GM13976 (cell line): ENCODE results near the gene EXOSC2.
A peak's percentile ranks its signal among the peaks of the same experiment; 100 is the strongest.

Source experiments
- DNase-seq: peaks from one replicate; pipeline ENCODE4 v3.0.0; 2012; ENCODE audit warnings: low spot score
- CTCF ChIP-seq: IDR thresholded peaks from 2 replicates; pipeline ENCODE4 v1.5.1; 2012; ENCODE audit warnings: borderline replicate concordance, mild to moderate bottlenecking; ENCODE audit not compliant: insufficient read depth; ENCODE audit errors: extremely low read depth, missing control alignments, control extremely low read depth
- in situ Hi-C: fragments of 300-500 bp; cut with MboI; formaldehyde crosslinking; loops from one replicate; pipeline ENCODE4 v1.12.0; 2022; ENCODE audit warnings: low sequenced_read_pairs, mixed read lengths, inconsistent platforms; ENCODE audit not compliant: unreplicated experiment

The EXOSC2 gene

GRCh38 chr9:130712564-130713285, 19.1 kb downstream of the EXOSC2 start:
- TF ChIP-seq CTCF = no peak
- in situ Hi-C loops = no loop called here
- DNase-seq = peak; percentile 98

GRCh38 chr9:130713286-130713960, 19.8 kb downstream of the EXOSC2 start:
- no peak for DNase-seq
- in situ Hi-C loops = no loop called here
- TF ChIP-seq CTCF = no peak

- in situ Hi-C loops = no loop called here
- no peak for DNase-seq
- TF ChIP-seq CTCF = no peak
Measured at GRCh38 chr9:130714586-130715110, 21.1 kb downstream of the EXOSC2 start.

- in situ Hi-C loops = no loop called here
- no peak for DNase-seq
- no peak for TF ChIP-seq CTCF
Measured at GRCh38 chr9:130715270-130715669, 21.7 kb downstream of the EXOSC2 start.

- TF ChIP-seq CTCF = no peak
- DNase-seq = no peak
- in situ Hi-C loops = no loop called here
Measured at GRCh38 chr9:130718562-130718961, 25.0 kb downstream of the EXOSC2 start.

GRCh38 chr9:130720762-130721161, 27.2 kb downstream of the EXOSC2 start:
- no peak for TF ChIP-seq CTCF
- in situ Hi-C loops = no loop called here
- DNase-seq = no peak
